ENCODE results near the gene DNASE1.

DNA sequence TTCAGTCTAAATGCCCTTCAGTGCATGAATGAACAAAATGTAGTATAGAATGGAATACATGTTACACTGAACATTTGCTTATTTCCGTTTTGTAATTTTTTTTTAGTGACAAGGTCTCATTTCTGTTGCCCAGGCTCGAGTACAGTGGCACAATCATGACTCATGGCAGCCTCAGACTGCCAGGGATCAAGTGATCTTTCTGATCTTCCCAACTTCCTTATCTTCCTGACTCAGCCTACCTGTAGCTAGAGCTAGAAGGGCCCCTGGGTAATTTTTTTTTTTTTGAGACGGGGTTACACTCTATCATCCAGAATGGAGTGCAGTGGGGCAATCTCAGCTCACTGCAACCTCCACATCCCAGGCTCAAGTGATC, 35.7 kb upstream of the DNASE1 start:
- TF ChIP-seq RAD21 (IDR thresholded peaks at IDR 0.05; ENCODE audit: low read length) (no peak), SIN3A (IDR thresholded peaks at IDR 0.05; ENCODE audit: borderline replicate concordance, low read depth, low read length) (no peak)
- TF ChIP-seq, protein P1, sequence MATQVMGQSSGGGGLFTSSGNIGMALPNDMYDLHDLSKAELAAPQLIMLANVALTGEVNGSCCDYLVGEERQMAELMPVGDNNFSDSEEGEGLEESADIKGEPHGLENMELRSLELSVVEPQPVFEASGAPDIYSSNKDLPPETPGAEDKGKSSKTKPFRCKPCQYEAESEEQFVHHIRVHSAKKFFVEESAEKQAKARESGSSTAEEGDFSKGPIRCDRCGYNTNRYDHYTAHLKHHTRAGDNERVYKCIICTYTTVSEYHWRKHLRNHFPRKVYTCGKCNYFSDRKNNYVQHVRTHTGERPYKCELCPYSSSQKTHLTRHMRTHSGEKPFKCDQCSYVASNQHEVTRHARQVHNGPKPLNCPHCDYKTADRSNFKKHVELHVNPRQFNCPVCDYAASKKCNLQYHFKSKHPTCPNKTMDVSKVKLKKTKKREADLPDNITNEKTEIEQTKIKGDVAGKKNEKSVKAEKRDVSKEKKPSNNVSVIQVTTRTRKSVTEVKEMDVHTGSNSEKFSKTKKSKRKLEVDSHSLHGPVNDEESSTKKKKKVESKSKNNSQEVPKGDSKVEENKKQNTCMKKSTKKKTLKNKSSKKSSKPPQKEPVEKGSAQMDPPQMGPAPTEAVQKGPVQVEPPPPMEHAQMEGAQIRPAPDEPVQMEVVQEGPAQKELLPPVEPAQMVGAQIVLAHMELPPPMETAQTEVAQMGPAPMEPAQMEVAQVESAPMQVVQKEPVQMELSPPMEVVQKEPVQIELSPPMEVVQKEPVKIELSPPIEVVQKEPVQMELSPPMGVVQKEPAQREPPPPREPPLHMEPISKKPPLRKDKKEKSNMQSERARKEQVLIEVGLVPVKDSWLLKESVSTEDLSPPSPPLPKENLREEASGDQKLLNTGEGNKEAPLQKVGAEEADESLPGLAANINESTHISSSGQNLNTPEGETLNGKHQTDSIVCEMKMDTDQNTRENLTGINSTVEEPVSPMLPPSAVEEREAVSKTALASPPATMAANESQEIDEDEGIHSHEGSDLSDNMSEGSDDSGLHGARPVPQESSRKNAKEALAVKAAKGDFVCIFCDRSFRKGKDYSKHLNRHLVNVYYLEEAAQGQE (IDR thresholded peaks at IDR 0.05; ENCODE audit: low read depth, low read length): no peak
- TF ChIP-seq, protein P2, sequence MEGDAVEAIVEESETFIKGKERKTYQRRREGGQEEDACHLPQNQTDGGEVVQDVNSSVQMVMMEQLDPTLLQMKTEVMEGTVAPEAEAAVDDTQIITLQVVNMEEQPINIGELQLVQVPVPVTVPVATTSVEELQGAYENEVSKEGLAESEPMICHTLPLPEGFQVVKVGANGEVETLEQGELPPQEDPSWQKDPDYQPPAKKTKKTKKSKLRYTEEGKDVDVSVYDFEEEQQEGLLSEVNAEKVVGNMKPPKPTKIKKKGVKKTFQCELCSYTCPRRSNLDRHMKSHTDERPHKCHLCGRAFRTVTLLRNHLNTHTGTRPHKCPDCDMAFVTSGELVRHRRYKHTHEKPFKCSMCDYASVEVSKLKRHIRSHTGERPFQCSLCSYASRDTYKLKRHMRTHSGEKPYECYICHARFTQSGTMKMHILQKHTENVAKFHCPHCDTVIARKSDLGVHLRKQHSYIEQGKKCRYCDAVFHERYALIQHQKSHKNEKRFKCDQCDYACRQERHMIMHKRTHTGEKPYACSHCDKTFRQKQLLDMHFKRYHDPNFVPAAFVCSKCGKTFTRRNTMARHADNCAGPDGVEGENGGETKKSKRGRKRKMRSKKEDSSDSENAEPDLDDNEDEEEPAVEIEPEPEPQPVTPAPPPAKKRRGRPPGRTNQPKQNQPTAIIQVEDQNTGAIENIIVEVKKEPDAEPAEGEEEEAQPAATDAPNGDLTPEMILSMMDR (IDR thresholded peaks at IDR 0.05): no peak
- TF ChIP-seq, protein P3, sequence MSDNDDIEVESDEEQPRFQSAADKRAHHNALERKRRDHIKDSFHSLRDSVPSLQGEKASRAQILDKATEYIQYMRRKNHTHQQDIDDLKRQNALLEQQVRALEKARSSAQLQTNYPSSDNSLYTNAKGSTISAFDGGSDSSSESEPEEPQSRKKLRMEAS (IDR thresholded peaks at IDR 0.05; ENCODE audit: low read depth): no peak

All from SK-N-SH (cell line).